WTC11 (cell line): ENCODE measurements around the gene SLC36A4. TPM values are rescaled to one million over a fixed set of nuclear protein-coding genes. Genes with fewer than 3 reads are reported as not detected.

Experiments used
- ATAC-seq: fragments of 200-7000 bp; cut with Tn5 transposase; 2 replicates; pipeline ENCODE4 v1.10.0; 2021; ENCODE audit warnings: mild to moderate bottlenecking, moderate library complexity
- CTCF ChIA-PET: fragments of 300-600 bp; sonication (Branson Sonifier 250); formaldehyde crosslinking; loops from one replicate; lab custom pipeline; 2021; ENCODE audit warnings: antibody characterized with exemption; lab: Charles Lee
- POLR2A ChIA-PET: fragments of 350-600 bp; sonication (Branson Sonifier 250); formaldehyde crosslinking; loops from one replicate; lab custom pipeline; 2021; ENCODE audit warnings: antibody characterized with exemption; lab: Charles Lee
- DNase-seq: peaks from one replicate; pipeline ENCODE4 v3.0.0; 2021; ENCODE audit warnings: low spot score
- H3K27ac Mint-ChIP-seq: 2 replicates; pipeline ENCODE4 v1.8.0; 2021; ENCODE audit warnings: mixed read lengths
- H3K27me3 Mint-ChIP-seq: 2 replicates; pipeline ENCODE4 v1.8.0; 2021; ENCODE audit warnings: low read depth, mild to moderate bottlenecking, moderate library complexity, mixed read lengths
- H3K36me3 Mint-ChIP-seq: 2 replicates; pipeline ENCODE4 v1.8.0; 2021; ENCODE audit warnings: mixed read lengths
- H3K4me1 Mint-ChIP-seq: 2 replicates; pipeline ENCODE4 v1.8.0; 2022; ENCODE audit warnings: mixed read lengths
- H3K4me3 Mint-ChIP-seq: 2 replicates; pipeline ENCODE4 v1.8.0; 2021; ENCODE audit warnings: mild to moderate bottlenecking, moderate library complexity, mixed read lengths
- H3K9me3 Mint-ChIP-seq: 2 replicates; pipeline ENCODE4 v1.8.0; 2021; ENCODE audit warnings: mixed read lengths
- ARID4B ChIP-seq: sonication (generic); formaldehyde crosslinking; IDR thresholded peaks from 2 replicates; pipeline ENCODE4 v1.8.0; 2023; ENCODE audit warnings: missing genetic modification reagents, mild to moderate bottlenecking, borderline replicate concordance
- CDX4 ChIP-seq: fragments of 250-450 bp; sonication (Bioruptor Pico); IDR thresholded peaks from 2 replicates; pipeline ENCODE4 v1.9.0; 2021; ENCODE audit warnings: moderate library complexity, mild to moderate bottlenecking, inconsistent platforms, borderline replicate concordance
- CREB1 ChIP-seq: sonication (generic); formaldehyde crosslinking; IDR thresholded peaks from 2 replicates; pipeline ENCODE4 v1.8.0; 2023; ENCODE audit warnings: mild to moderate bottlenecking, missing genetic modification reagents
- E2F4 ChIP-seq: sonication (generic); formaldehyde crosslinking; IDR thresholded peaks from 2 replicates; pipeline ENCODE4 v1.8.1; 2022; ENCODE audit warnings: low read depth, mild to moderate bottlenecking, moderate library complexity, missing genetic modification reagents, borderline replicate concordance
- ESRRA ChIP-seq: sonication (generic); formaldehyde crosslinking; IDR thresholded peaks from 2 replicates; pipeline ENCODE4 v1.8.1; 2022; ENCODE audit warnings: mild to moderate bottlenecking, missing genetic modification reagents, borderline replicate concordance
- MAX ChIP-seq: sonication (generic); formaldehyde crosslinking; IDR thresholded peaks from 2 replicates; pipeline ENCODE4 v1.8.0; 2022; ENCODE audit warnings: mild to moderate bottlenecking, missing genetic modification reagents
- MYBL2 ChIP-seq: sonication (generic); formaldehyde crosslinking; IDR thresholded peaks from 2 replicates; pipeline ENCODE4 v1.8.1; 2023; ENCODE audit warnings: mild to moderate bottlenecking, moderate library complexity, missing genetic modification reagents
- NFYB ChIP-seq: sonication (generic); formaldehyde crosslinking; conservative IDR thresholded peaks from 2 replicates; pipeline ENCODE4 v1.8.0; 2022; ENCODE audit warnings: low read depth, missing genetic modification reagents
- NR3C1 ChIP-seq: sonication (generic); formaldehyde crosslinking; conservative IDR thresholded peaks from 2 replicates; pipeline ENCODE4 v1.8.1; 2023; ENCODE audit warnings: low read depth, mild to moderate bottlenecking, missing genetic modification reagents
- PREB ChIP-seq: sonication (generic); formaldehyde crosslinking; IDR thresholded peaks from 2 replicates; pipeline ENCODE4 v1.8.1; 2022; ENCODE audit warnings: mild to moderate bottlenecking, missing genetic modification reagents, moderate library complexity, borderline replicate concordance
- PRRX2 ChIP-seq: fragments of 250-450 bp; sonication (Bioruptor Pico); IDR thresholded peaks from 2 replicates; pipeline ENCODE4 v1.8.0; 2021; ENCODE audit warnings: mild to moderate bottlenecking
- RELA ChIP-seq: sonication (generic); formaldehyde crosslinking; IDR thresholded peaks from 2 replicates; pipeline ENCODE4 v1.8.1; 2022; ENCODE audit warnings: missing genetic modification reagents, mild to moderate bottlenecking, borderline replicate concordance
- RORB ChIP-seq: fragments of 250-450 bp; sonication (Bioruptor Pico); IDR thresholded peaks from 2 replicates; pipeline ENCODE4 v1.9.0; 2021; ENCODE audit warnings: mild to moderate bottlenecking
- SMAD3 ChIP-seq: sonication (generic); formaldehyde crosslinking; IDR thresholded peaks from 2 replicates; pipeline ENCODE4 v1.8.0; 2022; ENCODE audit warnings: missing genetic modification reagents, mild to moderate bottlenecking, borderline replicate concordance
- SP1 ChIP-seq: sonication (generic); formaldehyde crosslinking; conservative IDR thresholded peaks from 2 replicates; pipeline ENCODE4 v1.8.1; 2022; ENCODE audit warnings: missing genetic modification reagents
- TEAD1 ChIP-seq: sonication (generic); formaldehyde crosslinking; IDR thresholded peaks from 2 replicates; pipeline ENCODE4 v1.8.0; 2022; ENCODE audit warnings: mild to moderate bottlenecking, missing genetic modification reagents
- TP53 ChIP-seq: sonication (generic); formaldehyde crosslinking; IDR thresholded peaks from 2 replicates; pipeline ENCODE4 v1.8.1; 2023; ENCODE audit warnings: mild to moderate bottlenecking, missing genetic modification reagents
- ZMAT4 ChIP-seq: fragments of 250-450 bp; sonication (Bioruptor Pico); IDR thresholded peaks from 2 replicates; pipeline ENCODE4 v1.9.0; 2021; ENCODE audit warnings: mild to moderate bottlenecking
- ZNF219 ChIP-seq: sonication (generic); formaldehyde crosslinking; IDR thresholded peaks from 2 replicates; pipeline ENCODE4 v1.8.0; 2023; ENCODE audit warnings: missing genetic modification reagents, mild to moderate bottlenecking, borderline replicate concordance
- ZNF425 ChIP-seq: fragments of 250-450 bp; sonication (Bioruptor Pico); conservative IDR thresholded peaks from 2 replicates; pipeline ENCODE4 v1.9.0; 2021; ENCODE audit warnings: mild to moderate bottlenecking
- total RNA-seq: library from RNA; stranded (reverse); gene quantifications from 3 replicates; pipeline ENCODE4 v1.2.3, GENCODE V29; 2021

The SLC36A4 gene
- total RNA-seq, 1 experiment from 2014 or later = 27.9 TPM

GRCh38 chr11:93143800-93144199 lies 54.0 kb downstream of the SLC36A4 start:
- CTCF ChIA-PET = interaction anchor here (1.3 kb wide), 1 partner anchor 30 kb away, joined by 3 read pairs; no protein-coding TSS in a partner anchor
- H3K4me1 Mint-ChIP-seq = no peaks in the 10 kb centered on the region
- no peaks in the 10 kb centered on the region for H3K27me3 Mint-ChIP-seq
- no peaks in the 10 kb centered on the region for H3K9me3 Mint-ChIP-seq
- H3K4me3 Mint-ChIP-seq = no peak overlapping the region
- H3K36me3 Mint-ChIP-seq = no peaks in the 10 kb centered on the region
- ATAC-seq (no peak), DNase-seq (no peak)
- TF ChIP-seq E2F4 (CRISPR knock-in tag) (no peak), ZMAT4 (CRISPR knock-in tag) (no peak), TEAD1 (CRISPR knock-in tag) (no peak), PRRX2 (CRISPR knock-in tag) (no peak), CREB1 (no peak), RORB (no peak), SMAD3 (CRISPR knock-in tag) (no peak), MAX (CRISPR knock-in tag) (no peak), SP1 (CRISPR knock-in tag) (no peak), CDX4 (no peak), RELA (no peak), ESRRA (CRISPR knock-in tag) (no peak), ARID4B (CRISPR knock-in tag) (no peak), ZNF219 (no peak), TP53 (CRISPR knock-in tag) (no peak), ZNF425 (no peak), MYBL2 (CRISPR knock-in tag) (no peak), PREB (CRISPR knock-in tag) (no peak), NFYB (CRISPR knock-in tag) (no peak), NR3C1 (CRISPR knock-in tag) (no peak)
- H3K27ac Mint-ChIP-seq = no peak overlapping the region
- POLR2A ChIA-PET = no interaction called here
